Measurements from ENCODE around the gene NAP1L3.

NAP1L3 gene, protein sequence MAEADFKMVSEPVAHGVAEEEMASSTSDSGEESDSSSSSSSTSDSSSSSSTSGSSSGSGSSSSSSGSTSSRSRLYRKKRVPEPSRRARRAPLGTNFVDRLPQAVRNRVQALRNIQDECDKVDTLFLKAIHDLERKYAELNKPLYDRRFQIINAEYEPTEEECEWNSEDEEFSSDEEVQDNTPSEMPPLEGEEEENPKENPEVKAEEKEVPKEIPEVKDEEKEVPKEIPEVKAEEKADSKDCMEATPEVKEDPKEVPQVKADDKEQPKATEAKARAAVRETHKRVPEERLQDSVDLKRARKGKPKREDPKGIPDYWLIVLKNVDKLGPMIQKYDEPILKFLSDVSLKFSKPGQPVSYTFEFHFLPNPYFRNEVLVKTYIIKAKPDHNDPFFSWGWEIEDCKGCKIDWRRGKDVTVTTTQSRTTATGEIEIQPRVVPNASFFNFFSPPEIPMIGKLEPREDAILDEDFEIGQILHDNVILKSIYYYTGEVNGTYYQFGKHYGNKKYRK

DNA sequence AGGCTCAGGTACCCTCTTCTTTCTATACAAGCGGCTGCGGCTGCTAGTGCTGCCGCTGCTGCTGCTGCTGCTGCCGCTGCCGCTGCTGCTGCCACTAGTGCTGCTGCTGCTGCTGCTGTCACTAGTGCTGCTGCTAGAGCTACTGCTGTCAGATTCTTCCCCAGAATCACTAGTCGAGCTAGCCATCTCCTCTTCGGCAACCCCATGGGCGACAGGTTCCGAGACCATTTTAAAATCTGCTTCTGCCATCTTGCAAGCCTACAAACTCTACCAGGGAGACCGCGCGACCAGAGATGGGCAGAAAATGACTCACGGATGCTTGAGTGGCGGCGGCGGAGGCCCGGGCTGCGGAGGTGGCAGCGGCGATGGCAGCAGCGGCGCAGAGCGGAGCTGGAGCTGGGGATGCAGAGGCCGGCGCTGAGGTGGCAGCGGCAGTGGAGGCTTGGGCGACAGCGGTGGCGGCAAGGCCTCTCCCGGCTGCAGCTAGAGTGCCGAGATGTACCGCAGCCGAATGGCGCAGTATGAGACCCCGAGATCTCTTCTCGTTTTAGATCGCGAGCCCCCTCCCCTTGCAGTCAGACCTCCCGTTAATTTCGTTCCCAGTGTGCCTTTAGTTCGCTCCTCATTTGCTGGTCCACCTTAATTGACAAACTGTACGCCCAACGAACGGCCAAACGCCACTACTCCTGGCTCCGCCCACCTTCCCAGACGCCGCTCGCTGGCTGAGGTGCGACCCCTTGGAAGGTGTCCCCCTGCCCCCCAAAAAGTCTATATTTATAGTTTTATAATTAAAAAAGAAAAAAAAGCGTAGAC is at the start of gene NAP1L3:
NAP1L3 (minus strand) TSS at position 523 of the 813 bp plus-strand sequence; CDS start at position 249, 274 bp downstream.
- DNase-seq (ENCODE audit: low read depth, low spot score): peak; percentile 0

DNA sequence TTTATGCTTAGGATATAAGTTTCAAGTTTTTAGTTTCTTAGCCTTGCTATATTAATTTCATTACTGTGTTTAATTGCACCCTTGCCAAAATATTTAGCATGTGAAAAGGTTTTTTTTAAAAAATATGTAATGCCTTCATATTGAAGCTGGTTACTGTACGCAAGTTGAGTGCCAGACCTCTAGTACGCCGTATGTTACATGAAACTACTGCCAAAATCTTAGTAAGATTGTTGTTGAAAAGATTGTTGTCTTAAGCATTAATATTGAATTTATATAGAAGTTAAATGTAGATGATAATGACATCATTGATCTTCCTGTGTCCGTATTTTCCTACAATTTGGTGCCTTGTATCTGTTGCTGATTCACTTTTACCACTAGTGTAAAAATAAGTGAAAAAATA is 37.7 kb upstream of the NAP1L3 start:
- no peak for DNase-seq (ENCODE audit: low read depth, low spot score)

DNA sequence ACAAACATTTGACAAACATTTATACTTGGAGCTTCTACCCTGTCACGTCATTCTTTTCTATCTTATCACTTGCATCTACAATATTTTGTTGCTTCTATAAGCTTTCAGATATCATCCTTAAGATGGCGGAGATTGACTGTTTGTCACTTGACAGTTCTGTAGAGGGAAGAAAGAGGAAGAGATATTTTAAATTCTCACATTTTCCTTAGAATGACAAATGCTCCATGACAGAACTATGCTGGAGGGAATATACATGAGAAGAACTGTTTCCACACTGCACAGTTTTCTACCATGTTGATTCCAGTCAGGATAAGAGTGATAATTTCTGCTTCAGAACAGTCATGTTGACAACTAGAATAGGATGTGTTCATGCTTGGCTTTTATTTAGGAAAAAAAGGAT is 30.3 kb upstream of the NAP1L3 start:
- no peak for DNase-seq (ENCODE audit: low read depth, low spot score)

DNA sequence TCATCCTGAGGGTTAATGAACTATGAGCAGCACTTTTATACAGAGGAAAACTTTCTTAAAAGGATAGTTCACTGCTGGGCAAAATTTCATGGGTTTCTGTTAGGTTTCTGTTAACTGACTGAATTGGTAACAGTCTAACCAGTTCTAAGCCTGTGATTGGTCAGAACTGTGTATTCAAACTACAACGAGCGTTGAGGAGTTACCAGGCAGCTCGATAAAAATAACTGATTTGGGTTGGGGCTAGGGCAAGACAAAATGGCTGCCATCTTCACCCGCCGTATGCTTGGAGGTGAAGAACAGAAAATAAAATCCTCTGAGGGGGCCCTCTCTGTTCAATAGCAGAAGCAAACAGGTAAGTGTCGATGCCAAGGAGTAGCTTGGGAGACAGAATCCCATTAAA is 22.6 kb upstream of the NAP1L3 start:
- no peak for DNase-seq (ENCODE audit: low read depth, low spot score)

DNA sequence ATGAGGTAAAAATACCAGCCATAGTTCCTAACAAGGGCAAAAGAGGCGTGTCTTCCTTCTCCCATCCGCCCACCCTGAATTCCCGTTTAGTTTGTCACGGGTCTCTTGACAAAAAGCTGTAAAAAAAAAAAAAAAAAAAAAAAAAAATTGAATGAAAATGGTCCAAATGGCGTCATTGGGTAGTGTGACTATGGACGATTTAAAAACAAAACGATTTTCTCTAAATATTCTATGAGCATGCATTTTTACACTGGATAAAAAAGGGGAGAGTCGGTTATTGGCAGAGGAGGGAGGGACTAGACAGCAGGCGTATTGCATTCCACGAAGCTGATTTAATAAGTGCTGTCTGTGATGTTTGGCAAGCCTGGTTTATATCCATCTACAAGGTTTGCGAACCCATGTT is 492 bp upstream of the NAP1L3 start, which contains the start of gene FAM133A:
FAM133A (plus strand) TSS at position 338 of the 403 bp plus-strand sequence. CDS start 35,214 bp downstream, outside the sequence.
- no peak for DNase-seq (ENCODE audit: low read depth, low spot score)

DNA sequence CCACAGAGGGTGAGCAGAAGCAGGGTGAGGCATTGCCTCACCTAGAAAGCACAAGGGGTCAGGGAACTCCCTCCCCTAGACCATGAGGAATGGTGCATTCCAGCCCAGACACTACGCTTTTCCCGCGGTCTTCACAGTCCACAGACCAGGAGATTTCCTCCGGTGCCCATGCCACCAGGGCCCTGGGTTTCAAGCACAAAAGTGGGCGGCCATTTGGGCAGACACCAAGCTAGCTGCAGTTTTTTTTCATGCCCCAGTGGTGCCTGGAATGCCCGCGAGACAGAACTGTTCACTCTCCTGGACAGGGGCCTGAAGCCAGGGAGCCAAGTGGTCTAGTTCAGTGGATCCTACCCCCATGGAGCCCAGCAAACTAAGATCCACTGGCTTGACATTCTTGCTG is 12.8 kb downstream of the NAP1L3 start:
- no peak for DNase-seq (ENCODE audit: low read depth, low spot score)

DNA sequence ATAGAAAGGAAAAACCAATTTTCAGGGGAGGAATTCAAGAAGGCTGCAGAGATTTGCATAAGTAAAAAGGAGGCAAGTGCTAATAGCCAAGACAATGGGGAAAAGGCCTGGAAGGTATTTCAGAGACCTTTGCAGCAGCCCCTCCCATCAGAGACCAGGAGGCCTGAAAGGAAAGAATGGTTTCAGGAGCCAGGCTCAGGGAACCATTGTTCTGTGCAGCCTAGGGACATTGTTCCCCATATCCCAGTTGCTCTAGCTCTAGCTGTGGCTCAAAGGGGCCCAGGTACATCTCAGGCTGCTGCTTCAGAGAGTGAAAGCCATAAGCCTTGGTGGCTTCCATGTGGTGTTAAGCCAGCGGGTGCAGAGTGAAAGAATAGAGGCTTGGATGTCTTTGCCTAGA is 24.0 kb downstream of the NAP1L3 start:
- no peak for DNase-seq (ENCODE audit: low read depth, low spot score)

DNA sequence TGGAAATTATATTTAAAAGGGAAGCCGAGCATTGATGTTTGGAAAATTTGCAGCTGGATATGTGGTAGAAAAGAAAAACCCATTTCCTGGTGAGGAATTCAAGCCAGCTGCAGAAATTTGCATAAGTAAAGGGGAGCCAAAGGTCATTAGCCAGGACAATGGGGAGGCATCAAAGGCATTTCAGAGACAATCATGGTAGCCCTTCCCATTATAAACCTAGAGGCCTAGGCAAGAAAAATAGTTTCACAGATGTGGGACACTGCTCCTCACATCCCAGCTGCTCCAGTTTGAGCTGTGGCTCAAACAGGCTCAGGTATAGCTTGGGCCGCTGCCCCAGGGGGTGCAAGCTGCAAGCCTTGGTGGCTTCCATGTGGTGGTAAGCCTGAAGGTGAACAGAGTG is 35.8 kb downstream of the NAP1L3 start:
- no peak for DNase-seq (ENCODE audit: low read depth, low spot score)

All from brain pericyte (primary cell).